ENCODE data around the gene MMD. TPM values are rescaled to one million over a fixed set of nuclear protein-coding genes. Genes with fewer than 3 reads are reported as not detected.

MMD gene
- total and polyA plus RNA-seq, 2 of the 13 experiments (the other 11 are each of a cell fraction or from before 2014, with no cell fraction given) = 121 to 225 TPM

DNA sequence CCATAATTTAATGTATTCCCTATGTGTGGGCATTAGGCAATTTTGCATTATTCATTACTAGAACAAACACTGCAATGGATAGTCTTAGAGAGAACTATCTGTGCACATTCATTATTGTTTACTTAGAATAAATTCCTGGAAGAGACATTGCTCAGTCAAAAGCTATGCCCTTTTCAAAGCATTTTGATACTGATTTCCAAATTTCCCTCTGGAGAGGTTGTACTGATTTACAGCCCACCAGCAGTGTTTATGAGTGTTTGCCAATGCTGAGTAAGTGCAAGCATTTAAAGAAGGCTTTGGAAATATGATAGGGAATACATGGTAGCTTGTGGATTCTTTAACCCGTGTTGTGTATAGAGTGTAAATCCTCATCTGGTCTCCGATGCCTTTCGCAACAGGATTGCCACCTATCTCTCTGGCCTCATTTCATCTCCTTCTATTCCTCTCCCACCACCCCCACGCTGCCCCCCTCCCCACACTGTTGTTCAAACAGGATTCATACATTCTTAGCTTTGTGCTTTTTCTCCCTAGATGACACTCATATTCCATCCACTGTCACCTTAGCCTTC is 33.4 kb upstream of the MMD start (continued):
- no peak for TF ChIP-seq ZNF367 (CRISPR knock-in tag; IDR thresholded peaks at IDR 0.05; ENCODE audit: borderline replicate concordance)
- TF ChIP-seq ZKSCAN8 (CRISPR knock-in tag; IDR thresholded peaks at IDR 0.05; ENCODE audit: borderline replicate concordance) = peak; percentile 72; the same call in 1 of the 2 replicates
- TF ChIP-seq, protein P1, sequence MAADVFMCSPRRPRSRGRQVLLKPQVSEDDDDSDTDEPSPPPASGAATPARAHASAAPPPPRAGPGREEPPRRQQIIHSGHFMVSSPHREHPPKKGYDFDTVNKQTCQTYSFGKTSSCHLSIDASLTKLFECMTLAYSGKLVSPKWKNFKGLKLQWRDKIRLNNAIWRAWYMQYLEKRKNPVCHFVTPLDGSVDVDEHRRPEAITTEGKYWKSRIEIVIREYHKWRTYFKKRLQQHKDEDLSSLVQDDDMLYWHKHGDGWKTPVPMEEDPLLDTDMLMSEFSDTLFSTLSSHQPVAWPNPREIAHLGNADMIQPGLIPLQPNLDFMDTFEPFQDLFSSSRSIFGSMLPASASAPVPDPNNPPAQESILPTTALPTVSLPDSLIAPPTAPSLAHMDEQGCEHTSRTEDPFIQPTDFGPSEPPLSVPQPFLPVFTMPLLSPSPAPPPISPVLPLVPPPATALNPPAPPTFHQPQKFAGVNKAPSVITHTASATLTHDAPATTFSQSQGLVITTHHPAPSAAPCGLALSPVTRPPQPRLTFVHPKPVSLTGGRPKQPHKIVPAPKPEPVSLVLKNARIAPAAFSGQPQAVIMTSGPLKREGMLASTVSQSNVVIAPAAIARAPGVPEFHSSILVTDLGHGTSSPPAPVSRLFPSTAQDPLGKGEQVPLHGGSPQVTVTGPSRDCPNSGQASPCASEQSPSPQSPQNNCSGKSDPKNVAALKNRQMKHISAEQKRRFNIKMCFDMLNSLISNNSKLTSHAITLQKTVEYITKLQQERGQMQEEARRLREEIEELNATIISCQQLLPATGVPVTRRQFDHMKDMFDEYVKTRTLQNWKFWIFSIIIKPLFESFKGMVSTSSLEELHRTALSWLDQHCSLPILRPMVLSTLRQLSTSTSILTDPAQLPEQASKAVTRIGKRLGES (CRISPR knock-in tag; IDR thresholded peaks at IDR 0.05; ENCODE audit: borderline replicate concordance) = no peak
- TF ChIP-seq KDM5B (CRISPR knock-in tag; IDR thresholded peaks at IDR 0.05; ENCODE audit: borderline replicate concordance) = no peak
- TF ChIP-seq MEIS1 (CRISPR knock-in tag; IDR thresholded peaks at IDR 0.05; ENCODE audit: borderline replicate concordance) = no peak
- TF ChIP-seq ZNF766 (CRISPR knock-in tag; IDR thresholded peaks at IDR 0.05; ENCODE audit: borderline replicate concordance) = no peak
- no peak for TF ChIP-seq ZNF431 (CRISPR knock-in tag; IDR thresholded peaks at IDR 0.05; ENCODE audit: borderline replicate concordance, low read depth)
- no peak for TF ChIP-seq ZNF232 (CRISPR knock-in tag; IDR thresholded peaks at IDR 0.05; ENCODE audit: borderline replicate concordance)
- TF ChIP-seq, protein P2, sequence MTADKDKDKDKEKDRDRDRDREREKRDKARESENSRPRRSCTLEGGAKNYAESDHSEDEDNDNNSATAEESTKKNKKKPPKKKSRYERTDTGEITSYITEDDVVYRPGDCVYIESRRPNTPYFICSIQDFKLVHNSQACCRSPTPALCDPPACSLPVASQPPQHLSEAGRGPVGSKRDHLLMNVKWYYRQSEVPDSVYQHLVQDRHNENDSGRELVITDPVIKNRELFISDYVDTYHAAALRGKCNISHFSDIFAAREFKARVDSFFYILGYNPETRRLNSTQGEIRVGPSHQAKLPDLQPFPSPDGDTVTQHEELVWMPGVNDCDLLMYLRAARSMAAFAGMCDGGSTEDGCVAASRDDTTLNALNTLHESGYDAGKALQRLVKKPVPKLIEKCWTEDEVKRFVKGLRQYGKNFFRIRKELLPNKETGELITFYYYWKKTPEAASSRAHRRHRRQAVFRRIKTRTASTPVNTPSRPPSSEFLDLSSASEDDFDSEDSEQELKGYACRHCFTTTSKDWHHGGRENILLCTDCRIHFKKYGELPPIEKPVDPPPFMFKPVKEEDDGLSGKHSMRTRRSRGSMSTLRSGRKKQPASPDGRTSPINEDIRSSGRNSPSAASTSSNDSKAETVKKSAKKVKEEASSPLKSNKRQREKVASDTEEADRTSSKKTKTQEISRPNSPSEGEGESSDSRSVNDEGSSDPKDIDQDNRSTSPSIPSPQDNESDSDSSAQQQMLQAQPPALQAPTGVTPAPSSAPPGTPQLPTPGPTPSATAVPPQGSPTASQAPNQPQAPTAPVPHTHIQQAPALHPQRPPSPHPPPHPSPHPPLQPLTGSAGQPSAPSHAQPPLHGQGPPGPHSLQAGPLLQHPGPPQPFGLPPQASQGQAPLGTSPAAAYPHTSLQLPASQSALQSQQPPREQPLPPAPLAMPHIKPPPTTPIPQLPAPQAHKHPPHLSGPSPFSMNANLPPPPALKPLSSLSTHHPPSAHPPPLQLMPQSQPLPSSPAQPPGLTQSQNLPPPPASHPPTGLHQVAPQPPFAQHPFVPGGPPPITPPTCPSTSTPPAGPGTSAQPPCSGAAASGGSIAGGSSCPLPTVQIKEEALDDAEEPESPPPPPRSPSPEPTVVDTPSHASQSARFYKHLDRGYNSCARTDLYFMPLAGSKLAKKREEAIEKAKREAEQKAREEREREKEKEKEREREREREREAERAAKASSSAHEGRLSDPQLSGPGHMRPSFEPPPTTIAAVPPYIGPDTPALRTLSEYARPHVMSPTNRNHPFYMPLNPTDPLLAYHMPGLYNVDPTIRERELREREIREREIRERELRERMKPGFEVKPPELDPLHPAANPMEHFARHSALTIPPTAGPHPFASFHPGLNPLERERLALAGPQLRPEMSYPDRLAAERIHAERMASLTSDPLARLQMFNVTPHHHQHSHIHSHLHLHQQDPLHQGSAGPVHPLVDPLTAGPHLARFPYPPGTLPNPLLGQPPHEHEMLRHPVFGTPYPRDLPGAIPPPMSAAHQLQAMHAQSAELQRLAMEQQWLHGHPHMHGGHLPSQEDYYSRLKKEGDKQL (CRISPR knock-in tag; IDR thresholded peaks at IDR 0.05; ENCODE audit: low read depth) = no peak
- no peak; the same call in 1 of the 2 replicates for TF ChIP-seq MEIS2 (CRISPR knock-in tag; IDR thresholded peaks at IDR 0.05)
- no peak for TF ChIP-seq ZIK1 (CRISPR knock-in tag; IDR thresholded peaks at IDR 0.05; ENCODE audit: borderline replicate concordance, low read depth)
- TF ChIP-seq SMAD3 (CRISPR knock-in tag; IDR thresholded peaks at IDR 0.05) = peak; percentile 82; the same call in 1 of the 2 replicates
- peak; percentile 67; the same call in 1 of the 2 replicates for TF ChIP-seq FOXK2 (IDR thresholded peaks at IDR 0.05)
- no peak for TF ChIP-seq ZNF136 (CRISPR knock-in tag; IDR thresholded peaks at IDR 0.05; ENCODE audit: low read depth)
- TF ChIP-seq, protein P3, sequence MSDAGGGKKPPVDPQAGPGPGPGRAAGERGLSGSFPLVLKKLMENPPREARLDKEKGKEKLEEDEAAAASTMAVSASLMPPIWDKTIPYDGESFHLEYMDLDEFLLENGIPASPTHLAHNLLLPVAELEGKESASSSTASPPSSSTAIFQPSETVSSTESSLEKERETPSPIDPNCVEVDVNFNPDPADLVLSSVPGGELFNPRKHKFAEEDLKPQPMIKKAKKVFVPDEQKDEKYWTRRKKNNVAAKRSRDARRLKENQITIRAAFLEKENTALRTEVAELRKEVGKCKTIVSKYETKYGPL (CRISPR knock-in tag; IDR thresholded peaks at IDR 0.05) = no peak
- TF ChIP-seq MAF1 (CRISPR knock-in tag; IDR thresholded peaks at IDR 0.05; ENCODE audit: borderline replicate concordance) = no peak
- 0 out of 4 replicates have a peak, but pooled peaks of 1 of the 2 experiments have one; percentile 3 for TF ChIP-seq NR2F1 (CRISPR knock-in tag; IDR thresholded peaks at IDR 0.05)
- no peak for TF ChIP-seq HNRNPH1 (optimal IDR thresholded peaks at IDR 0.05; ENCODE audit: low read depth, low read length)
- TF ChIP-seq TAF15 (IDR thresholded peaks at IDR 0.05; ENCODE audit: low read depth, low read length, poor library complexity, severe bottlenecking) = no peak
- no peak for TF ChIP-seq ZNF577 (CRISPR knock-in tag; IDR thresholded peaks at IDR 0.05; ENCODE audit: borderline replicate concordance, low read depth)
- TF ChIP-seq ZNF337 (CRISPR knock-in tag; IDR thresholded peaks at IDR 0.05; ENCODE audit: borderline replicate concordance, low read depth) = no peak
